AG10803 (cell line): ENCODE measurements around the gene TMEM19.

Experiments used
- DNase-seq: peaks from one replicate; pipeline ENCODE4 v3.0.0; 2010; ENCODE audit warnings: low read depth
- H3K4me3 ChIP-seq: 2 replicates; pipeline ENCODE4 v1.5.1; 2011; ENCODE audit warnings: mild to moderate bottlenecking, low read length, control low read depth
- CTCF ChIP-seq: conservative IDR thresholded peaks from 2 replicates; pipeline ENCODE4 v1.5.1; 2011; ENCODE audit warnings: mild to moderate bottlenecking, low read length, control low read depth, inconsistent platforms

TMEM19 gene

GRCh38 chr12:71710276-71711125 lies 24.6 kb downstream of the TMEM19 start:
- no peak overlapping the region for H3K4me3 ChIP-seq
- peak; percentile 74 for DNase-seq
- no peak for TF ChIP-seq CTCF

GRCh38 chr12:71718611-71719010 lies 32.7 kb downstream of the TMEM19 start:
- DNase-seq: no peak
- H3K4me3 ChIP-seq: no peak overlapping the region
- TF ChIP-seq CTCF: no peak

GRCh38 chr12:71719647-71720370 lies 33.9 kb downstream of the TMEM19 start:
- no peak for TF ChIP-seq CTCF
- no peak for DNase-seq
- H3K4me3 ChIP-seq: no peak overlapping the region

DNA sequence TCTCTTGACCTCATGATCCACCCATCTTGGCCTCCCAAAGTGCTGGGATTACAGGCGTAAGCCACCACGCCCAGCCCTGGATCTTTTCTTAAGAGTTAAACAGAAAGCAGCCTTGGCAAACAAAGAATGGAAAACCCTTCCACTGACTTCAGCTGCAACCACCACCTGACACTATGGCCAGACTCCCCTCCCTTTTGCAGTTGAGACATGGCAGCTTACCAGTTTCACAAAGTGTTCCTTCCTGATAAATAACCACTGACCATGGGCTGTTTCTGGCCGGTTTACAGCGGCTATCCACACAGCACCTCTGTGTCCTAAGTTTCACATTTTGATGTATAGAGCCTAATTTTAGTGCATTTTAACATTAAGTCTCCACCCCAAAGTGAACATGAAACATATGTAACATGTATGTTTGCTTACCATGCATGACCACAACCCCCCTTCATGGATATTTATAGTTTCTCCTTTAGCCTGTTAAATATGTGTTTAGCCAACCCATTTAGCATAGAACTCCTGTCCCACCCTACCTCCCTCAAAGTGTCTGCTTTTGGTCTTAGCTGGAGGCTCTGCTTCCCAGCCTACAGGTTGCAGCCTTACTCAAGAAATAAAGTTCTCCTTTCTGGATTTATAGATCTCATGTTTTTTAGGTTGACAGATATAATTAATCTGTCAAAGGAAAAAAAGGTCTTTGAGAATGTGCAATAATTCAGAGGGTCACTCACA lies 36.1 kb downstream of the TMEM19 start:
- DNase-seq: no peak
- TF ChIP-seq CTCF: no peak
- no peak overlapping the region for H3K4me3 ChIP-seq

DNA sequence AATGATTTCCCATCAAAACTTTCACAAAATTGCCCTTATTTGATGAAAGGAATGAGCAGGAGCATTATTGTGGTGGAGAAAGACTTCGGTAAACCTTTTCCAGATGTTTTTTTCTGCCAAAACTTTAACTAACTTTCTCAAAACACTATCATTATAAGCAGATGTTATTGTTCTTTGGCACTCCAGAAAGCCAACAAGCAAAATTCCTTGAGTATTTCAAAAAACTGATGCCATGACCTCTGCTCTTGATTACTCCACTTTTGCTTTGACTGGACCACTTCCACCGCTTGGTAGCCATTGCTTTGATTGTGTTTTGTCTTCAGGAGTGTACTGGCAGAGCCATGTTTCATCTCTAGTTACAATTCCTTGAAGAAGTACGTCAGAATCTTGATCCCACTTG lies 39.1 kb downstream of the TMEM19 start:
- peak; percentile 93 for DNase-seq
- no peak for TF ChIP-seq CTCF
- no peak overlapping the region for H3K4me3 ChIP-seq

GRCh38 chr12:71726548-71726947 lies 40.7 kb downstream of the TMEM19 start:
- DNase-seq: no peak
- no peak for TF ChIP-seq CTCF
- H3K4me3 ChIP-seq: no peak overlapping the region
